Stimulated activated CD8-positive, alpha-beta memory T cell treated with anti-CD3 and anti-CD28 coated beads, Interleukin-7, amount 100 ng/mL, for 48 hours (primary cell): ENCODE data around the gene LSM2.
"Not testable (repeated sequence)": the region's sequence is repeated elsewhere in the genome, so short reads cannot be mapped to it uniquely, and the experiment has no call there.

Source experiments
- DNase-seq, 2 donors: peaks; one replicate each; pipeline ENCODE4 v3.0.0-alpha.2; 2020; ENCODE audit warnings: low read depth in 1 of 2; ENCODE audit errors: extremely low read depth in 1 of 2

LSM2 gene

DNA sequence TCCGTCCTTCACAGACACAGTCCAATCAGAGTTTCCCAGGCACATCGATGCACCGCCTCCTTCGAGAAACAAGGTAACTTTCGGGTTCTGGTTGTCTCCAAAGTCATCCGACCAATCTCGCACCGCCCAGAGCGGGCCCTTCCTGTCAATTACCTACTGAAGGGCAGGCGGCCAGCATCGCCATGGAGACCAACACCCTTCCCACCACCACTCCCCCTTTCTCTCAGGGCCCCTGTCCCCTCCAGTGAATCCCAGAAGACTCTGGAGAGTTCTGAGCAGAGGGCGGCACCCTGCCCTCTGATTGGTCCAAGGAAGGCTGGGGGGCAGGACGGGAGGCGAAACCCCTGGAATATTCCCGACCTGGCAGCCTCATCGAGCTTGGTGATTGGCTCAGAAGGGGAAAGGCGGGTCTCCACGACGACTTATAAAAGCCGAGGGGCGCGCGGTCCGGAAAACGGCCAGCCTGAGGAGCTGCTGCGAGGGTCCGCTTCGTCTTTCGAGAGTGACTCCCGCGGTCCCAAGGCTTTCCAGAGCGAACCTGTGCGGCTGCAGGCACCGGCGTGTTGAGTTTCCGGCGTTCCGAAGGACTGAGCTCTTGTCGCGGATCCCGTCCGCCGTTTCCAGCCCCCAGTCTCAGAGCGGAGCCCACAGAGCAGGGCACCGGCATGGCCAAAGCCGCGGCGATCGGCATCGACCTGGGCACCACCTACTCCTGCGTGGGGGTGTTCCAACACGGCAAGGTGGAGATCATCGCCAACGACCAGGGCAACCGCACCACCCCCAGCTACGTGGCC is 20.7 kb upstream of the LSM2 start, which contains the start of gene HSPA1B:
Gene HSPA1B (plus strand): TSS at position 453 of the 794 bp plus-strand sequence. CDS start 213 bp downstream, at position 666.
- peak; percentile 83 to 96 for DNase-seq

- no peak for DNase-seq
Measured at GRCh38 chr6:31826793-31827285, 20.1 kb upstream of the LSM2 start.

DNA sequence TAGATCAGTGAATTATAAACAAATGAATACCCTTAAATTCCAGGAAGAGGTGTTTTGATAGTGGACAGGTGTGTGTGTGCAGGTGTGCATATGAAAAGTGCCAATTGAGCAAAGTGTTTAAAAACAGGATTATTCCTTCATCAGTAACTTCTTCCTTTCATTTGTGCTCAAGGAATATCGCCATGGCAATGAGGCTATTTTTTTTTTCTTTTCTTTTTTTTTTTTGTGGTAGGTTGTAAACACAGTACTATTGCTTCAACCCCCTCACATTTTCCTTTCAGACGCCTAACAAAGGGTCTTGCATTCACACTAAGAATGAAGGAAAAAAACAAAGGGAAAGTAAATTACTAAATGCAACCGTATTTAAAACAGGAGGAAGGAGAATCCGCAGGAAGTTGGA is 18.8 kb upstream of the LSM2 start:
- DNase-seq, result no peak

DNA sequence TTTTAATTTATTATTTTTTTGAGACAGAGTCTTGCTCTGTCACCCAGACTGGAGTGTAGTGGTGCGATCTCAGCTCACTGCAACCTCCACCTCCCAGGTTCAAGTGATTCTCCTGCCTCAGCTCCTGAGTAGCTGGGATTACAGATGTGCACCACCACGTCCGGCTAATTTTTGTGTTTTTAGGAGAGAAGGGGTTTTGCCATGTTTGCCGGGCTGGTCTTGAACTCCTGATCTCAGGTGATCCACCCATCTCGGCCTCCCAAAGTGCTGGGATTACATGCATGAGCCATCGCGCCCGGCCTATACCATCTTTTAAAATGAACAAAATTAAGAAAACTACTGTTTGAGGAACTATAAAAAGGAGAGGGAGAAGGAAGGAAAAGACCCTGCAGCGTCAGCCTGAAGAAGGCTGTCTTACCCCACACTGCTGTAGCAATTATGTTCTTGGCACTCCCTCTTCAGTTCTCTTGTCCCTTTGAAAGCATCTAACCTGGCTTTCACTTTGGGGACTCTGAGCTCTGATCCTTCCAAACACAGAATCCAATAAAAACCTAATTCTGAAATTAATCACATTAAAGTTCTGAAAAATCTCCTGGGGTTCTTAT is 16.9 kb upstream of the LSM2 start:
- DNase-seq, result not testable (repeated sequence)

DNA sequence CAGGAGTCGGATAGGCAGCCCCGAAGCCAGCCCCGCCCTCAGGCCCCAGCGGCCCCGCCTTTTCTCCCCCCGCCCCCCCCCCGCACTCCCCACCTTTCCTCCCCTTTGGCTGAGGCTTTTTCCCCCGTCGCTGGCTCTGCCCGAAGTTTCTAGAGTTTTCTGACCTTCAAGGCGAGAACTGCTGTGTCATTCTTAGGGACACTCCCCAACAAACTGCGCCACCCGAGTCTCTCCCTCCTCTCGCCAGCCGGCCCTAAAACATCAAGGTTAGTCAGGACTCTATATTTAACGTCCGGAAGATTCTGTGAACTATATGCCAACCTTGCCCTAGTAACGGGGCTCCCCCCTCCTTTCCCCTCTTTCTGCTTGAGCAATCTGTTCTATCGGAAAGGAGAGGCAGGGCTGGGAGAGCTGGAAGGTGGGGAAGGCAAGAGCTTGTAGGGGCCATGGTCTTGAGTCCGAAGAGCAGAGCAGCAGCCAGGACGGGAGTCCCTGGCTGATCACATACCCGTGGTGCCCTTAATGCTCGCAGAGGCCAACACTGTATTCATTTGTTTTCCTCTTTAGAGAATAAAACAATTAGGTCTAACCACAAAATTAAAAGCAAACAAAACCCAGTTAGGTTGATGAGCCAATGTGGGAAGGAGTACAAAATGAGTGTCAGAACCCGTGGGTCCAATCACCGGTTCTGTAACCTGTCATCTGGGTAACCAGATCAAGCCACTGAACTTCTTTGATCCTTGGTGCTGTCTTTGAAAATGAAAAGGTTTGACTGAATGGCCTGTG is 15.5 kb upstream of the LSM2 start:
- no peak for DNase-seq

- peak in 1 of 2 donors; percentile 57 for DNase-seq
Measured at GRCh38 chr6:31821301-31822035, 14.7 kb upstream of the LSM2 start.

- not testable (repeated sequence) for DNase-seq
Measured at GRCh38 chr6:31820399-31820798, 13.6 kb upstream of the LSM2 start.

DNA sequence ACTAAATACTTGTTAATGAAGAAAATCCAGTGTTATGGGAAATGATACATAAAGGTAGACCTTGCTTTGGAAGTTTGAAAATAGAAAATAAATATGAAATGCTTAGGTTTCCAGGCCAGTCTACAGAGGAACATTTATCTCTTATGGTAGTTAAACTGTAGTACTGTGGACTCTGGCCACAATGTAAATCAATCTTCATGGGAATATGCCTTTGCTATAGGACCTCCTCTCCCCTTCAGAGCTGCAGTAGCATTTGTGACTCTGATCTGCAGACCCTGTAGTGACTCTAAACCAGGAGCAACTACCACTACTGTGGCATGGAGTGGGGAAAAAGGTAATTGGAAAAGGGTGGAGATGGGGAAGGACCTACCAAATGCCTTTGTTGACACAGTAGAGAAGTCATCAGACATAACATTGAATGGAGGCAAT is 13.1 kb upstream of the LSM2 start:
- no peak for DNase-seq

GRCh38 chr6:31817929-31818511 is 11.3 kb upstream of the LSM2 start:
- DNase-seq, result not testable (repeated sequence)

DNA sequence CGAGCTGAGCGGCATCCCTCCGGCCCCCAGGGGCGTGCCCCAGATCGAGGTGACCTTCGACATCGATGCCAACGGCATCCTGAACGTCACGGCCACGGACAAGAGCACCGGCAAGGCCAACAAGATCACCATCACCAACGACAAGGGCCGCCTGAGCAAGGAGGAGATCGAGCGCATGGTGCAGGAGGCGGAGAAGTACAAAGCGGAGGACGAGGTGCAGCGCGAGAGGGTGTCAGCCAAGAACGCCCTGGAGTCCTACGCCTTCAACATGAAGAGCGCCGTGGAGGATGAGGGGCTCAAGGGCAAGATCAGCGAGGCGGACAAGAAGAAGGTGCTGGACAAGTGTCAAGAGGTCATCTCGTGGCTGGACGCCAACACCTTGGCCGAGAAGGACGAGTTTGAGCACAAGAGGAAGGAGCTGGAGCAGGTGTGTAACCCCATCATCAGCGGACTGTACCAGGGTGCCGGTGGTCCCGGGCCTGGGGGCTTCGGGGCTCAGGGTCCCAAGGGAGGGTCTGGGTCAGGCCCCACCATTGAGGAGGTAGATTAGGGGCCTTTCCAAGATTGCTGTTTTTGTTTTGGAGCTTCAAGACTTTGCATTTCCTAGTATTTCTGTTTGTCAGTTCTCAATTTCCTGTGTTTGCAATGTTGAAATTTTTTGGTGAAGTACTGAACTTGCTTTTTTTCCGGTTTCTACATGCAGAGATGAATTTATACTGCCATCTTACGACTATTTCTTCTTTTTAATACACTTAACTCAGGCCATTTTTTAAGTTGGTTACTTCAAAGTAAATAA is 10.6 kb upstream of the LSM2 start:
- not testable (repeated sequence) for DNase-seq

DNA sequence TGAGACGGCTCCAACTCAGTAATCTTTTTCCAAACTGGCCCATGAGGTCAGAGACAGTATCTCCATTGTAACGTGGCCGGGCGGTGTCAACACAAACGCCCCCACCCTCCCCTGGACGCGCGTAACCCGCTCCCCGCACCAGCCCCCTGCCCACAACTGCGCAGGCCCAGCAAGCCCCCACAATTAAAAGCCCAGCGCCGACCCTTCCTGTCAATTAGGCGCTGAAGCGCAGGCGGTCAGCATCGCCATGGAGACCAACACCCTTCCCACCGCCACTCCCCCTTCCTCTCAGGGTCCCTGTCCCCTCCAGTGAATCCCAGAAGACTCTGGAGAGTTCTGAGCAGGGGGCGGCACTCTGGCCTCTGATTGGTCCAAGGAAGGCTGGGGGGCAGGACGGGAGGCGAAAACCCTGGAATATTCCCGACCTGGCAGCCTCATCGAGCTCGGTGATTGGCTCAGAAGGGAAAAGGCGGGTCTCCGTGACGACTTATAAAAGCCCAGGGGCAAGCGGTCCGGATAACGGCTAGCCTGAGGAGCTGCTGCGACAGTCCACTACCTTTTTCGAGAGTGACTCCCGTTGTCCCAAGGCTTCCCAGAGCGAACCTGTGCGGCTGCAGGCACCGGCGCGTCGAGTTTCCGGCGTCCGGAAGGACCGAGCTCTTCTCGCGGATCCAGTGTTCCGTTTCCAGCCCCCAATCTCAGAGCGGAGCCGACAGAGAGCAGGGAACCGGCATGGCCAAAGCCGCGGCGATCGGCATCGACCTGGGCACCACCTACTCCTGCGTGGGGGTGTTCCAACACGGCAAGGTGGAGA is 8.5 kb upstream of the LSM2 start, which contains the start of the genes HSPA1A and HSPA1L:
Gene HSPA1A (plus strand): TSS at position 519 of the 814 bp plus-strand sequence. CDS start 214 bp downstream, at position 733.
Gene HSPA1L (minus strand): TSS at position 259 of the 814 bp plus-strand sequence. CDS start 3,311 bp downstream, outside the sequence.
- peak in 1 of 2 donors; percentile 69 for DNase-seq

GRCh38 chr6:31814677-31815024 is 7.9 kb upstream of the LSM2 start:
- peak in 1 of 2 donors; percentile 64 for DNase-seq

GRCh38 chr6:31813465-31813849 is 6.7 kb upstream of the LSM2 start:
- no peak for DNase-seq

GRCh38 chr6:31811645-31812044 is 4.9 kb upstream of the LSM2 start:
- no peak for DNase-seq

- not testable (repeated sequence) for DNase-seq
Measured at GRCh38 chr6:31808599-31808998, 1.8 kb upstream of the LSM2 start.

DNA sequence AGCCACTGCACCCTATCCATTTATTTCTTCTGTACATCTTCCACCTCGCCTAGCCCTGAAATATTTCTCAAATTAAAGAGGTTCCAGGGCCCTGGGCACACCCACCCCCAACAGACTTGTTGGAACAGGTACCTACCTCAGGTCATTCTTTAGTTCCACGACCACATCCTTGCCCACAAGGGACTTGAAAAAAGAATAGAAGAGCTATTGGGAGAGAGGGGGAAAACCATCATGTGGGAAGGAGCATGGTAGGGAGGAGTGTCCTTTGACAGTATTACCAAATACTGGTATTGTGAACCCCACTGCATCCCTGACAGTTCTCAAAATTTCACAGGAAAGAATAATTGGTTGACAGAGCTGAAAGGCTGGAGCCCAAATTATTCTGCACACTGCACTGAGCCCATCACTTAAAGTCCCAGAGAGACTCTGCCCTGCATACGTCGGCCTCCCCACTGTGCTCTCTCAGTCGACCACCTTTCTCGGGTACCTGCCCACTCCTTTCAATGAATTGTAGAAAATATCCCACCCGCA is 762 bp downstream of the LSM2 start:
- no peak for DNase-seq

- DNase-seq, result not testable (repeated sequence)
Measured at GRCh38 chr6:31801031-31801927, 5.5 kb downstream of the LSM2 start.
